Epithelial cell of proximal tubule (primary cell): ENCODE results near the gene HOXC12. TPM values are rescaled to one million over a fixed set of nuclear protein-coding genes. Genes with fewer than 3 reads are reported as not detected.
A peak's percentile ranks its signal among the peaks of the same experiment; 100 is the strongest.

Experiments used
- DNase-seq: peaks from one replicate; pipeline ENCODE4 v3.0.0-alpha.2; 2011; ENCODE audit warnings: low read depth
- H3K4me3 ChIP-seq: 2 replicates; pipeline ENCODE4 v1.5.1; 2011; ENCODE audit warnings: low read depth, mild to moderate bottlenecking, low read length
- total RNA-seq: library from RNA; depleted of rRNA; stranded (reverse); fragments of >200 nt; gene quantifications from 2 replicates; pipeline ENCODE4 v1.2.3, GENCODE V29; 2015
- TF ChIP-seq, protein P1 (sequence below): conservative IDR thresholded peaks from 2 replicates; pipeline ENCODE4 v1.5.1; 2012; ENCODE audit warnings: low read depth, mild to moderate bottlenecking, low read length

HOXC12 gene
- total RNA-seq, 1 donor from 2014 or later: not detected

DNA sequence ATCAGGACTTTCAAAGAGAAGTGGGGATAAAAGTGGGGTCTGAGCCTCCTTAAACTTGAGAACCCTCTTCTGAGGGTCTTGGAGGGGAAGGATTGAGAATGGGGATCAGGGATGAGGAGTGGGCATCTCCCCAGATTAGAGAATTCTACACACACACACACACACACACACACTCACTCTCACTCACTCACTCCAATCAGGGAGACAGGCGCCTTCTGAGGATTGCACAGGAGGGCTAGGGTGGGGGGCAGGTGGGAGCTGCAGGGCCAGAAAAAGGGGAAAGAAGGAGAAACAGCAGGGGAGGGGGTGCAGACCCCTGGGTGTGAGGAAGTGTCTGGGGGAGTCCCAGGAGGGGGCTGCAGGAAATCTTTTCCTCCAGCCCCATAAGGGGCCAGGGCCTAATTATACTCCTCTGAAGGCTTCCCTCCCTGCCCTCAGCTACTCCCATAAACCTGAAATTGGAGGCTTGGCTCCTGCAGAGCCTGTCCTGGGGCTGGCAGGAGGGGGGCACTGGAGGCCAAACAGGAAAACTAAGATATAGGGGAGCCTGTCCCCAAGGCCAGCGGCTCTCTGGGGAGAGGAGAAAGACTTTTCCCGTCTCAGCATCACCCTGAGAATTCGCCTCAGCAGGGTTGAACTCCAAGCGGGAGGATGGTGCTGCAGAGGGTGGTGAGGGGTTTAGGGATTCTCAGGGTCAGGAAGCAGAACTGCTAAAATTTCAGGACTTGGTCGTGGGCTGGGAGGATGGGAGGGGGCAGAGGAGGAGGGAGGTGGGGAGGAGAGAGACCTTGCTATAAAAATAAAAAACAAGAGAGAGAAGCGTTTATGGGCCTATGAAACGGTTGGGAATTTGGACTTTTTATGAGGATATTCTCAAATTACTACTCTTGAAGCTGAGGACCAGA lies 46.8 kb downstream of the HOXC12 start:
- TF ChIP-seq, protein P1, sequence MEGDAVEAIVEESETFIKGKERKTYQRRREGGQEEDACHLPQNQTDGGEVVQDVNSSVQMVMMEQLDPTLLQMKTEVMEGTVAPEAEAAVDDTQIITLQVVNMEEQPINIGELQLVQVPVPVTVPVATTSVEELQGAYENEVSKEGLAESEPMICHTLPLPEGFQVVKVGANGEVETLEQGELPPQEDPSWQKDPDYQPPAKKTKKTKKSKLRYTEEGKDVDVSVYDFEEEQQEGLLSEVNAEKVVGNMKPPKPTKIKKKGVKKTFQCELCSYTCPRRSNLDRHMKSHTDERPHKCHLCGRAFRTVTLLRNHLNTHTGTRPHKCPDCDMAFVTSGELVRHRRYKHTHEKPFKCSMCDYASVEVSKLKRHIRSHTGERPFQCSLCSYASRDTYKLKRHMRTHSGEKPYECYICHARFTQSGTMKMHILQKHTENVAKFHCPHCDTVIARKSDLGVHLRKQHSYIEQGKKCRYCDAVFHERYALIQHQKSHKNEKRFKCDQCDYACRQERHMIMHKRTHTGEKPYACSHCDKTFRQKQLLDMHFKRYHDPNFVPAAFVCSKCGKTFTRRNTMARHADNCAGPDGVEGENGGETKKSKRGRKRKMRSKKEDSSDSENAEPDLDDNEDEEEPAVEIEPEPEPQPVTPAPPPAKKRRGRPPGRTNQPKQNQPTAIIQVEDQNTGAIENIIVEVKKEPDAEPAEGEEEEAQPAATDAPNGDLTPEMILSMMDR: no peak

DNA sequence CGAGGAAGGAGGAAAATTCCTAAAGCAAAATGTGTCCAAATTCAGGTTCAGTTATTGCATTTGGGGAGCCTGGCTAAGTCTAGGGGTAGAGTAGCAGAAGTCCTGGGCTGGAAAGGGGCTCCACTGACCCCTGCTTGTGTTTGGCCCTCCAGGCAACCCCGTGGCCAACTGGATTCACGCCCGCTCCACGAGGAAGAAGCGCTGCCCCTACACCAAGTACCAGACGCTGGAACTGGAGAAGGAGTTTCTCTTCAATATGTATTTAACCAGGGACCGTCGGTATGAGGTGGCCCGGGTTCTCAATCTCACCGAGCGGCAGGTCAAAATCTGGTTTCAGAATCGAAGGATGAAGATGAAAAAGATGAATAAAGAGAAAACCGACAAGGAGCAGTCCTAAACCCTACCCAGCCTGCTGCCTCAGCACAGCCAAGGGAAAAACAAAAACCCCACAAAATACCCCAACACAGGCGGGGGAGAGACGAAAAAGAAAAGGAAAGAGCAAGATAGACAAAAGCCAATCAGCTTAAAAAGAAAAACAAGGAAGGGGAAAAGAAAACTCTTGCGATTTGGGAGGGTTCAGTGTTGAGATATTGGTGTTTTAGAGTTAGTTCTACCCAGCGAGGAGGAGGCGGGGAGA lies 47.7 kb downstream of the HOXC12 start:
- H3K4me3 ChIP-seq: peak overlapping the region; percentile 84
- TF ChIP-seq, protein P1: no peak

More for the DNA sequence above, 46.8 kb downstream of the HOXC12 start:
- peak overlapping the region; percentile 84 for H3K4me3 ChIP-seq
- no peak for DNase-seq

DNA sequence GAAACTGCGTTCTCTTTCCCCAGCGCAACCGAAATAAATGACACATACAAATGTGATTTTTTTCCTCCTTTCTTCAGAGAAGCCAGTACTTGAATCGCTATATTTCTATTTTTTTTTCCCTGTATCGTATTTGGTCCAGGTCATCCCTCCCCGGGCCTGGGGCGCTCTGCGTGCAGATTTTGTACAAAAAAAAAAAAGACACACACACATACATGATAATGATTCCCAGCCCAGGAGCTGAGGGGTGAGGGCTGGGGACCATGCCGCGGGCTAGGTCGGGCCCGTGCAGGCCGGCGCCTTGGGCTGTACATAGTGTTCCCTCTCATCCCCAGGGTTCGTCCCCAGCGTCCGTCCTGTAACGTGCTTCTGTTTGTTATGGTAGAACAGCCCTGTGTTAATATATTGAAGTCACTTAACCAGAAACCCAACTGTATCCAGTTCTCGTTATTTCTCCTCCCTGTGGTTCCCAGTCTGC lies 48.2 kb downstream of the HOXC12 start:
- no peak for DNase-seq
- TF ChIP-seq, protein P1: no peak
- peak overlapping the region; percentile 11 for H3K4me3 ChIP-seq

More for the DNA sequence above, 47.7 kb downstream of the HOXC12 start:
- no peak for DNase-seq

DNA sequence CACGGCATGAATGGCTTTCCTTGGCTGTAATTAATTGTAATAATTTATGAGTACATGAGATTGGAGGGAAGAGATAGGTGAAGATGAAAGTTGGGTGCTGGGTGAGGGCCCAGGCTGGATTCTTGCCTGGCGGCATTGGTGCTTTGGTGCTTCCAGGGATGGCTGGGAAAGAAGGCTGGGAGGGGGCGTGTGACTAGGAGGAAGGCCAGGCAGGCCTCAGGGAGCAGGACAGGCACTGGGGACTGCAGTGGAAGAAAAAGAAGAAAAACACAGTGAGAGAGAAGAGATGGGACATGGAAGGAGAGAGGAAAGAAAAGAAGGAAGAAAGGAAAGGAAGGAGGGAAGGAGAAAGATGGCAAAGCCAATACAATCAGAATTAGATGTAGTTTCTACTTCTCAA lies 48.9 kb downstream of the HOXC12 start:
- TF ChIP-seq, protein P1: no peak
- no peak for DNase-seq
- H3K4me3 ChIP-seq: no peak overlapping the region

DNA sequence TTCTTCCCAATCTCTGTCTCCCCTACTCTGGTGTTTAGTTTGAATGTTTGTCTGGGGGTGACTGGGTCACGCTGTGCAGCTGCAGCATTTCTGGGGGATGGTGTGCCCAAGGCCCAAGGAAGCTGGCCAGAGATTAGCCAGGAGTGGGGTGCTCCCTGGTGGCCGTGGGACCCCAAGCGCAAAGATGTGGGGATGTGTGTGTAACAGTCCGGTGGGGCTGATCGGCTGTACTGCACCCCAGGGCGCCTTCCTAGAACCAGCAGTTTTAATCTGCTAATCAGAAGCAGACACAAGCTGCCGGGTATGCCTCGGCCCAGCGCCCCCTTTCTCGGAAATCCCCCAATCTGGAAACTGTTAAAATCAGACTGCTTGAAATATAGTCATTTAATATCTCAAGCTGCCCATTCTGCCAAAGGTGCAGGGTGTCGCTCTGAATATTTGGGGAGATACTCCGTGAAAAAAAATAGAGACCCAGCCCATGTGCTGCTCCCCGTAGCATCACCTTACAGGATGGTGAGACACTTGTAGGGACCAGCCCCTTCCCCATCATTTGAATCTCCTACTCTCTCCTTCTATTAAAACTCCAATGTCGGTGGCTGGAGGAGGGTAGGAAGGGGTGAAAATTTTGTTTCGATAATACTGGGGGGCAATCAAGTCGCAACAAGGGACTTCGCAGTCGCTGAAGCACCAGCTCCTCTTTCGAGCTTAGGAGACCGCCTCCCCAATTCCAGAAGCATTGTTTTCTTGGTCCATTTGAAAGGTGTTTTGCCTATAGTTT lies 49.5 kb downstream of the HOXC12 start:
- DNase-seq: no peak
- H3K4me3 ChIP-seq: peak overlapping the region; percentile 53
- TF ChIP-seq, protein P1: no peak

DNA sequence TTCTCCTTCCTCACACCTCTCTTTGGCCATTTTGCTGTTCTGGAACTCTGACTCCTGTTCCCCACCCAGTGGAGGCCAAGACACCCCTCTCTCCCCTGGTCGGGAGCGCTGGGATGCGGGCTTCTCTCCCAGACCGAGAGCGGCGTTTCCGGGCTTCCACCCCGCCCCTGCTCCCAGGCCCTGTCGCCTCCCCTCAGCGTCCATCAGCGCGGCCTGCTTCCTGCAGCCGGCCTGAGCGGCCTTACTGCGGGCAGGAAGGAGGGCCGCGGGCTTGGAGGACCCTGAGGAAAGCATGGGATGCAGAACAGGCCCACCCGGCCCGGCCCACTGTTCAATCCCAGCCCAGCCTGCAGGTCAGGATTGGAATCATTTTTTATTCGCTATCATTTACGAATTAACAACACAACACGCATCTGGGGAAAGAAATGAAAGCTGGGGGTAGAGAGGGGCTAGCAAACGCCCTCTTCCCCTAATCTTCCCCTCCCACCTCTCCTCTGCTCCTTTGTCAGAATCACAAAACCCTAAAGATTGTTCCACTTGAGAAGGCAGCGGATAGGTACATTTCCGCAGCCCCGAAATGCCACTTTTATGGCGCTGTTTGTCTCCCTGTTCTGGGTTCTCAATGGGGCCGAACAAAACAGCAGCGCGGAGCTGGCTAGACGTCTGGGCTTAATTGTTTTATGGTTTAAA lies 50.3 kb downstream of the HOXC12 start:
- H3K4me3 ChIP-seq: peak overlapping the region; percentile 53
- no peak for DNase-seq
- TF ChIP-seq, protein P1: no peak
